Non-pigmented ciliary epithelial cell (primary cell): Measurements from ENCODE around the gene CTNNAL1.

Source experiments
- DNase-seq: peaks from one replicate; pipeline ENCODE4 v3.0.0-alpha.2; 2010; ENCODE audit warnings: low read depth

Gene CTNNAL1

GRCh38 chr9:109028457-109028856 is 15.2 kb upstream of the CTNNAL1 start:
- no peak for DNase-seq

DNA sequence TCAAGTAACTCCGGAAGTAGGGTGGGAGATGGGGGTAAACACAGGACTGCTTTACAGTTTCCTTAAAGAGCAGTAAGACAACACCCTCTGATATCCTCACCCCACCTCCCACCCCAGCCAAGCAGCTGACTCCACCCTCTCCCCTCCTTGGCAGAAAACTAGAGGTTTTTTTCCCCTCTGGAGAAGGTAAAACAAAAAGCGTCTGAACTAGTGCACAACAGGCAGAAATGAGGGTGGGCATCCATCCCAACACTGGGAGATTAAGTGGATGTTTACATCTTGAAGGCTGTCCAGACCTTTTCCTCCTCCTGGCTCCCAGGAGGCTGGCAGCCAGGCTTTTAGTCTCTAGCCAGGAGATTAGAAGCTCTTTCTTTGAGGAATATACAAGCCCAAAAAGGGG is 13.9 kb upstream of the CTNNAL1 start:
- no peak for DNase-seq

DNA sequence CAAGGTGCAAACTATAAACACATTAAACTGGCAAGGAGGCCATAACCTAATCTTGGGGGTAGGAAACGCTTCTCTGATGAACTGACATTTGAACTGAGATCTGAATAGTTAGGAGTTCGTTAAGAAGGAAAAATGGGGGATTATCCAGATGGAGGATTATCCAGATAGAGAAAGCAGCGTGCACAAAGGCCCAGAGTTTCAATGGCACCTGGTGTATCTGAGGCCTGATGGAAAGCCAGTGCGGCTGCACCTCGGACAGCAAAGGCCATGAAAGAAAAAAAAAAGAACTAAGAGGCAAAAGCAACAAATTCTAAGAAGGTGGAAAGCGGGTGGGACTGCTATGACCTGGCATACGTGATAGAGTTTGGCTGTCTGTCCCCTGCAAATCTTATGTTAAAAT is 13.0 kb upstream of the CTNNAL1 start:
- no peak for DNase-seq

GRCh38 chr9:109022873-109023272 is 9.6 kb upstream of the CTNNAL1 start:
- DNase-seq = no peak

DNA sequence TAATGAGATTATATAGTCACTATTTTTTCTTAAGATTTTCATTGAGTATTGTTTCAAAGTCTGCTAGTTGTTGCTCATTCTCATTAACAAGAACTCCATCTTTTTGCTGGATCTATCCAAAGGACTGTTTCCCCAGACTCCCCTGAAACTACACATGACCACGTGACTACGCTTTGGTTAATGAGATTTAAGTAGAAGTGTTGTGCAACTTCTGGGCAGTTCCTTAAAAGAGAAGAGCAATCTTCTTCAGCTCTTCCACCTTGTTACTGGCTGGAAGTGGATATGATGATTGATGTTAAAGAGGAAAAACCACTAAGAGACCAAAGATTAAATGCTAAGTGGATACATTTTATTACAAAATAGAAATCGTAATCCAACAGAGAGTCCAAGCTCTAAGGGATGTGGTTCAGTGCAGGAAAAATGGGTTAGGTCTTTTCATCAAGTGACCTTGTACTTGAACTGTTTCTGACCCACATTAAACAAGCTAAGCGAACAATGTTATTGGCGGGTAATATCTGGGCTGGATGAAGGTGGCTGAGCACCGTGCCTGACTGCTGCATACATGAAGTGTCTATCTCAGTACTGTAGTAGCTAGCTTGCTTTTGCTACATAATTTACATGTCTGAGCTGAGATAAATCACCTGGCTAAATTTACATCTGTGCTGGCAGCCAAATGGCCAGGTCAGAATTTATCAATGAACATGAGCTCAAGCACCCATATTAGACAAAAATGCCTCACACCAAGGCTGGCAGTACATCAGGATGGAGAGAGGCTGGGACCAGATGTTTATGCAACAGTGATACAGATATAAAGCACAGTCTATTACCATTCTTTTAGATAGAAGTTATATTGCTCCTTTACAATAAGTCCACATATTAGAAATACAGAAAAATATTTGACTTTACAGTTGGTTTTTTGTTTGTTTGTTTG is 7.5 kb upstream of the CTNNAL1 start:
- no peak for DNase-seq

DNA sequence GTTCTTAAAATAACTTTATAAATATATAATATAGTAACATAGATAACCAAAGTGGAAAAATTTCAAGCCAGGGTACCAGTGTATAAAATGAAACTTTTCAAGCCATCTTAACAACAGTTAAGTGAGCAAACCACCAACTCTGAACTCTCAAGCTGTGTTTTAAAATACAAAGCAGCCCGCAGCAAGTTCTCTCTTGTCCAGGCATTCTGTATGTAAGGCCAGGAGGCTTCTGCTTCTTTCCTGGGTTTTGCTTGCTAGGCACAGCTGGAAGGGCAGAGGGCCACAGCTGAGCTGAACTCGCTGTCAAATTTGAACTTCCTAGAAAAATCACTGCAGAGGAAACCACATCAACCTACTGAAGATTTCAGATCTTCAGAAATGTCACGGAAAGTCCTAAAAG is 6.8 kb upstream of the CTNNAL1 start:
- DNase-seq = no peak

DNA sequence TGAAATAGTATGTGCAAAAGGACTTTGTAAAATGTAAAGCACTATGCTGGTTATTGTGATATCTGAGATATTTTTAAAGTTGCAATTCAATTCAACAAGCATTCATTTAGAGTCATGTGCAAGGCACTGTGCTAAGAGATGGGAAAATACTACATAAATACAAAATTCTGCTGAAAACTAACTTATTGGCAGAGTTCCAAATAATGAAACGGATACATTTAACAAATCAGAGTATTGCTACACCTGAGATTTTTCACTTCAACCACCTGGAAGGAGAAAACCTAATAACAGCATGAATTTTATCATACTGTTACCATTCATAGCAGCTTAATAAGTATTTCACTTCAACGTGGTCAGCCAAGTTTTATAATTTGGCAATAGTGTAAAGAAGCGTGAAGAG is 6.1 kb upstream of the CTNNAL1 start:
- no peak for DNase-seq

GRCh38 chr9:109017493-109017892 is 4.2 kb upstream of the CTNNAL1 start:
- DNase-seq = no peak

GRCh38 chr9:109017061-109017460 is 3.8 kb upstream of the CTNNAL1 start:
- DNase-seq = no peak

DNA sequence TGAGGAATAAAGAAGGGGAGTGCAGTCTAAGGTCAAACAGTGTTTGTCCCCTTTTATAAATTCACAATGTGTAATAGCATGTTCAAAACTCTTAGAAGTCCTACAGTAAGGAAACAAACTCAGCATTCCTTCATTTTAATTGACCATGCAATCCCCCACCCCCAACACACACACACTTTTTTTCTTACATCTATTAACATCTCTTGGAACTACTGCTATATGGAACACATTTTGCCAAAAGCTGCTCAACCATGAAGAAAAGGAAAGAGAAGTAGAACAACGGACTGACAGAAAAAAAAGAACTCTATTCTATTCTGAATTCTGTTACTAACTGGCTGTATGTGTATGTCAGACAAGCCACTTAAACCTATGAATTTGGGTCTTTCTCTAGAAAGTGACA is 2.8 kb upstream of the CTNNAL1 start:
- DNase-seq = no peak

- DNase-seq = no peak
Measured at GRCh38 chr9:109014608-109015280, 1.4 kb upstream of the CTNNAL1 start.

GRCh38 chr9:109013679-109014607 is 644 bp upstream of the CTNNAL1 start:
- DNase-seq = no peak

DNA sequence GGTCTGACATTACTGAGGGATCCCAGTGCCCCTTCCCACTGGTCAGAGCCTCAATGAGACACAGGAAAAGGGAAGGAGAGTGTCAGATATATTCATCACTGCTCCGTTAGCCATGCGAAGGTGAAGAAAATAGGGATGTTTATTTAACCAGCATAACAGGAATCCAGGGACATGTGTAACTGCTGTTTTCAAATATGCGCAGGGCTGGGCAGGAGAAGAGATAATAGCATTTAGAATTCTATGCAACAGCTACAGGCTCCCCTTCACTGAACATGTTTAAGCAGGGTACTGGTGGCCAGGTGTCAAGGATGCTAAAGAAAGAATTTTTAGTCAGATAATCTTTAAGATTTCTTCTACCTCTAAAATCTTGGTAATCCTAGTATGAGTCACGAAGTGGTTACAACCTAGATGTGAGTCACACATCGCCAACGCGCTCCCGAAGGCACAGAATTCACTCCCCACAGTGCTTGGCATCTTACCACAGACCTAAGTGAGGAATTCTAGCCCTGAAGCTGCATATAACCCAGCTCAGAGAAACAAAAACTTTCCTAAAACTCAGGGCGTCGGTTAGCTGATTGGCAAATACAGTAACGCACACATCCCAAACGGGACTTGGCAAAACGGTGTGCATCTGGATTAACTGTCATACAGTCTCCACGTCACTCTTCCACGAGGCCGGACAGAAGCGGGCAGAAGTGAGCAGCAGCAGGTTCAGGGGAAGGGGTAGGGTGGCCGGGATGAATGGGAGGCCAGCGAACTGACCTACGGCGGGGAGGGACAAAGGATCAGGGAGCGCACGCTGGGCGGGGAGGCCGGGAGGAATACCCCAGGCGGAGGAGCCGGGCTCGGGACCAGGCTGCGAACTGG is 1.1 kb downstream of the CTNNAL1 start:
- peak; percentile 88 for DNase-seq

DNA sequence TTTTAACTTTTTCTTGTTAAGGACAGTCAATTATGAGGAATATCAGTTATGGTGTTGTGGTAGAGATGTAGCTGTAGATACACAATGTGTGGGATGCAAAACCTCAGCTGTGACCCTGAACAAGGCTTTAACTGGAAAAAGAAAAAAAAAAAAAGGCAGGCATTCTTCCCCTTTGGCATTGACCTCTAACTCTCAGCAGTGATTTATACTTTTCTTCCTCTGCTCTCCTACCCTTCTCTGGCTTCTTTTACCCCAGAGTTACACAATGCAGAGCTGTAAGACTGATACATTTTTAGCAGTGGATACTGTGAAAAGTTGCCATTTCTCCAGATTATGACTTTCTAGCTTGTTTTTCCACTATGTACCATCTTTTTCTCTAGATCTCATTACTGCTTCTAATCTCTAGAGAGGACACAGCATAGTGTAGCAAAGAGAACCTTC is 2.0 kb downstream of the CTNNAL1 start:
- DNase-seq = no peak

GRCh38 chr9:109010746-109011145 is 2.6 kb downstream of the CTNNAL1 start:
- DNase-seq = no peak

DNA sequence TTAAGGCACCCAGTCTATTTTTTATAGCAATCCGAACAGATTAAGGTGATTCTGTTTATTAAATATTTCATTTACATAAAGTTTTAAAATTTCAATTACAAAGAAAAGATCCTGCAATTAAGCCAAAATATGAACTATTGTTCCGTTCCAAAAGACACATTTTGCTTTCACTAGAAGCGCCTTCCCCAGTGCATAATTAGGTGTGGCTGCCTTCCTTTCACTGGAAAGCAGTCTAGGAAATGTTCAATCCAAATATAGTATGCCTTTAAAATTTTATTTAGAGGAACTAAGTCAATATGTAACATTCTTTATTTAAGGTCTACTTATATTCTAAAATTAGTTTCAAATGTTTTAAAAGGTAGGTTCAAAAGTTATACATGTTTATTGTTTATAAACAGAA is 7.6 kb downstream of the CTNNAL1 start:
- no peak for DNase-seq

GRCh38 chr9:109003116-109003515 is 10.2 kb downstream of the CTNNAL1 start:
- no peak for DNase-seq

- DNase-seq = no peak
Measured at GRCh38 chr9:109002141-109002540, 11.2 kb downstream of the CTNNAL1 start.

- peak; percentile 85 for DNase-seq
Measured at GRCh38 chr9:109001275-109001676, 12.0 kb downstream of the CTNNAL1 start.

GRCh38 chr9:108997112-108997511 is 16.2 kb downstream of the CTNNAL1 start:
- no peak for DNase-seq

DNA sequence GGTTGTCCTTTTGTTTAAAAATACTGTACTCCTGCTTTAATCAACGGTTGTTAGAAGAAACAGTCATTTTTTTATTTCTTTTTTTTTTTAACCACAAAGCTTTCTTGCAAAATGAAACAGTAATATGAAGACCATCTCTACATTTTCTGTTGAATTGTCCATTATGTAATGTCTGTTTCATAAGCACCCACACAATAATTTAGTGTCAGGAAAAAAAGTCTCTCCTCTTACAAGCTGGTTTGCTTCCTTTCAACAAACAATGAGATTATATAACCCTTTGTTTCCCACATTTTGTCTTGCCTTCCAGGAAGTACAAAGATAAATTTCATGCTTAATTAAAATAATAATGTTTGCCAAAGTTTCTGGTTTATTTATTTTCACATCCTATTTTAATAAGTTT is 16.7 kb downstream of the CTNNAL1 start:
- DNase-seq = no peak
